Type B pancreatic cell (in vitro differentiated cells): Measurements from ENCODE around the gene GABRR1. TPM values are rescaled to one million over a fixed set of nuclear protein-coding genes. Genes with fewer than 3 reads are reported as not detected.

Experiments
- DNase-seq: peaks from one replicate; pipeline ENCODE4 v3.0.0; 2021; ENCODE audit warnings: mixed read lengths; ENCODE audit not compliant: unreplicated experiment; ENCODE audit errors: extremely low spot score
- H3K27ac Mint-ChIP-seq: 2 replicates; pipeline ENCODE4 v1.8.0; 2021; ENCODE audit warnings: mild to moderate bottlenecking, mixed read lengths
- H3K27me3 Mint-ChIP-seq: 2 replicates; pipeline ENCODE4 v1.8.0; 2021; ENCODE audit warnings: mixed read lengths
- H3K36me3 Mint-ChIP-seq: 2 replicates; pipeline ENCODE4 v1.8.0; 2021; ENCODE audit warnings: mixed read lengths
- H3K4me1 Mint-ChIP-seq: one replicate; pipeline ENCODE4 v1.8.0; 2021; ENCODE audit warnings: mixed read lengths; ENCODE audit not compliant: unreplicated experiment
- H3K4me3 Mint-ChIP-seq: 2 replicates; pipeline ENCODE4 v1.8.0; 2021; ENCODE audit warnings: mild to moderate bottlenecking, mixed read lengths
- H3K9me3 Mint-ChIP-seq: 2 replicates; pipeline ENCODE4 v1.8.0; 2021; ENCODE audit warnings: mixed read lengths
- total RNA-seq: library from RNA; stranded (reverse); gene quantifications from 2 replicates; pipeline ENCODE4 v1.2.1, GENCODE V29; 2021; ENCODE audit warnings: low replicate concordance
- TF ChIP-seq, protein P1 (sequence below): fragments of 200-600 bp; sonication (generic); conservative IDR thresholded peaks from 2 replicates; pipeline ENCODE4 v1.5.0; 2021; ENCODE audit warnings: antibody characterized with exemption, mild to moderate bottlenecking

GABRR1 gene
- total RNA-seq, 1 donor from 2014 or later, result not detected

DNA sequence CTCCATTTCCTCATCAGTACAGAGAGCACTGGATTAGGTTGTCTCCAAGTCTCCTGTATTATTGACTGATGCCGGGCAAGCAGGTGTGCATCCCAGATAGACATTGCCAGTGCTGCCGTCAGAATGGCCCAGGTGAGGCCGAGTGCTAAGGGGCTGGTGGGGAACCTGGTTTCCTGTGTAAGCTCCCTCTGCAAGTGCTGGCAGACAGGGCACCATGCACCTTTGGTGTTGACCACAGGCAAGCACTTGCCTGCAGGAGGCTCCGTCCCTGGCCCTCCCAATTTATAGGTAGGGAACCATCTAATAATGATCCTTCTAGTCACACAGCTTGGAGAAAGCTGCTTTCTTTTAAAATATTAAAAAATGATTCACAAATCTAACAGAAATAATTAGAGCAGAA is 747 bp downstream of the GABRR1 start:
- Mint-ChIP-seq H3K27ac (no peak overlapping the region), H3K27me3 (peaks cover 21% of the 10 kb centered on the region), H3K4me1 (peaks cover 11% of the 10 kb centered on the region), H3K36me3 (no peaks in the 10 kb centered on the region), H3K4me3 (no peak overlapping the region), H3K9me3 (no peaks in the 10 kb centered on the region)
- no peak for DNase-seq
- TF ChIP-seq, protein P1, sequence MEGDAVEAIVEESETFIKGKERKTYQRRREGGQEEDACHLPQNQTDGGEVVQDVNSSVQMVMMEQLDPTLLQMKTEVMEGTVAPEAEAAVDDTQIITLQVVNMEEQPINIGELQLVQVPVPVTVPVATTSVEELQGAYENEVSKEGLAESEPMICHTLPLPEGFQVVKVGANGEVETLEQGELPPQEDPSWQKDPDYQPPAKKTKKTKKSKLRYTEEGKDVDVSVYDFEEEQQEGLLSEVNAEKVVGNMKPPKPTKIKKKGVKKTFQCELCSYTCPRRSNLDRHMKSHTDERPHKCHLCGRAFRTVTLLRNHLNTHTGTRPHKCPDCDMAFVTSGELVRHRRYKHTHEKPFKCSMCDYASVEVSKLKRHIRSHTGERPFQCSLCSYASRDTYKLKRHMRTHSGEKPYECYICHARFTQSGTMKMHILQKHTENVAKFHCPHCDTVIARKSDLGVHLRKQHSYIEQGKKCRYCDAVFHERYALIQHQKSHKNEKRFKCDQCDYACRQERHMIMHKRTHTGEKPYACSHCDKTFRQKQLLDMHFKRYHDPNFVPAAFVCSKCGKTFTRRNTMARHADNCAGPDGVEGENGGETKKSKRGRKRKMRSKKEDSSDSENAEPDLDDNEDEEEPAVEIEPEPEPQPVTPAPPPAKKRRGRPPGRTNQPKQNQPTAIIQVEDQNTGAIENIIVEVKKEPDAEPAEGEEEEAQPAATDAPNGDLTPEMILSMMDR, result no peak

GRCh38 chr6:89215391-89215790 is 1.8 kb downstream of the GABRR1 start:
- no peaks in the 10 kb centered on the region for H3K9me3 Mint-ChIP-seq

GRCh38 chr6:89214197-89214596 is 3.0 kb downstream of the GABRR1 start:
- Mint-ChIP-seq H3K27me3 (peaks cover 25% of the 10 kb centered on the region), H3K4me1 (peaks cover 11% of the 10 kb centered on the region), H3K9me3 (no peaks in the 10 kb centered on the region), H3K4me3 (no peak overlapping the region), H3K36me3 (no peaks in the 10 kb centered on the region), H3K27ac (no peak overlapping the region)
- TF ChIP-seq, protein P1, result no peak
- DNase-seq, result no peak

More at GRCh38 chr6:89215391-89215790, 1.8 kb downstream of the GABRR1 start:
- DNase-seq, result no peak
- Mint-ChIP-seq H3K4me3 (no peak overlapping the region), H3K27ac (no peak overlapping the region), H3K4me1 (peaks cover 11% of the 10 kb centered on the region), H3K27me3 (peaks cover 25% of the 10 kb centered on the region), H3K36me3 (no peaks in the 10 kb centered on the region)
- TF ChIP-seq, protein P1, result no peak

DNA sequence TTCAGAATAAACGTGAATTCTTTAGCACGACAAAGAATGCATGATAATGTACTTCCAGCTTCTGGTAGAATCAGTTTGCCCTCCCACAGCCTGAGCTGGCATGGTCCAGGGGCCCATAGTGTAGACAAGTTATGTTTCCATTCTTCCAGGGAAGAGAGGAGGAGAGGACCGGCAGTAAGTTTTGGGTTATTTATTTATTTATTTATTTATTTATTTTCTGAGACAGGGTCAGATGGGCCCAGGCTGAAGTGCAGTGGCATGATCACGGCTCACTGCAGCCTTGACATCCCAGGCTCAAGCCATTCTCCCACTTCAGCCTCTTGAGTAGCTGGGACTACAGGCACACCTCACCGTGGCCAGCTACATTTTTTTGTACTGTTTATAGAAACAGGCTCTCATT is 4.7 kb downstream of the GABRR1 start:
- DNase-seq, result no peak
- H3K36me3 Mint-ChIP-seq, result no peaks in the 10 kb centered on the region
- H3K27me3 Mint-ChIP-seq, result peaks cover 22% of the 10 kb centered on the region
- H3K27ac Mint-ChIP-seq, result no peak overlapping the region
- H3K4me3 Mint-ChIP-seq, result no peak overlapping the region
- peaks cover 7% of the 10 kb centered on the region for H3K4me1 Mint-ChIP-seq
- H3K9me3 Mint-ChIP-seq, result no peaks in the 10 kb centered on the region
- TF ChIP-seq, protein P1, result no peak

- Mint-ChIP-seq H3K4me3 (no peak overlapping the region), H3K27ac (no peak overlapping the region), H3K9me3 (no peaks in the 10 kb centered on the region), H3K4me1 (no peaks in the 10 kb centered on the region), H3K27me3 (peaks cover 14% of the 10 kb centered on the region), H3K36me3 (no peaks in the 10 kb centered on the region)
- no peak for DNase-seq
- TF ChIP-seq, protein P1, result no peak
These were observed 7.7 kb downstream of the GABRR1 start for GRCh38 chr6:89209457-89209856.

- Mint-ChIP-seq H3K27ac (no peak overlapping the region), H3K36me3 (no peaks in the 10 kb centered on the region), H3K27me3 (peaks cover 8% of the 10 kb centered on the region), H3K9me3 (no peaks in the 10 kb centered on the region), H3K4me1 (no peaks in the 10 kb centered on the region), H3K4me3 (no peak overlapping the region)
- TF ChIP-seq, protein P1, result no peak
- no peak for DNase-seq
These were observed 8.6 kb downstream of the GABRR1 start for GRCh38 chr6:89208551-89208950.
